PFSK-1 (cell line): ENCODE results near the gene PARN.

Source experiments
- FOXP2 ChIP-seq: optimal IDR thresholded peaks from 2 replicates; pipeline ENCODE3; 2011; ENCODE audit warnings: borderline replicate concordance, control low read depth, inconsistent platforms; ENCODE audit not compliant: insufficient read depth; ENCODE audit errors: extremely low read length, extremely low read depth
- POLR2AphosphoS5 ChIP-seq: IDR thresholded peaks from 2 replicates; pipeline ENCODE4 v1.6.1; 2012; ENCODE audit warnings: low read depth, mild to moderate bottlenecking, control low read depth, low read length, moderate library complexity
- SIN3A ChIP-seq: IDR thresholded peaks from 2 replicates; pipeline ENCODE4 v1.6.1; 2012; ENCODE audit warnings: mild to moderate bottlenecking, low read length, moderate library complexity, borderline replicate concordance; ENCODE audit not compliant: insufficient read depth
- TAF1 ChIP-seq: IDR thresholded peaks from 2 replicates; pipeline ENCODE4 v1.6.1; 2012; ENCODE audit warnings: low read length, control low read depth, borderline replicate concordance; ENCODE audit not compliant: insufficient read depth
- TF ChIP-seq, protein P1 (sequence below), 2 experiments: IDR thresholded peaks; 2 replicates each; pipeline versions ENCODE4 v1.6.1 to v1.8.0; 2011 to 2012; ENCODE audit warnings: low read depth in 2 of 2, low read length in 2 of 2, control low read depth in 1 of 2, inconsistent platforms in 1 of 2, mild to moderate bottlenecking in 1 of 2, moderate library complexity in 1 of 2; ENCODE audit not compliant: insufficient read depth in 1 of 2

The PARN gene

DNA sequence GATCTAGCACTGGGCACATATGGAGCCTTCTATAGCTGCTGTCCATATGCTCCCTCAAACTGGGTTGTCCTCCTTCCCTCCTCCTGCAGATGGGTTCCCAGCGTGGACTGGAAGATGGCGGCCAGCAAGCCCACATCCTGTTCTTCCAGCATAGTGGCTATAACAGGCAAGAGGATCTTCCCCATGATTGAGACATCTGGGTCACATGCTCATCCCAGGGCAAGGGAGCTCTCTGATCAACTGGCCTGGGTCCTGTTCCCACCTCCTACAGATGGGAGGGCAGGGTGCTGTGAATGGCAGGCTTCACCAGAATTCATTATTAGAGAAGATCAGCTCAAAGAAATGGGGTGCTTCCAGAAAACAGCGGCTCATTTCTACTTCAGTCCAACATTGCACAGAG lies 210.2 kb downstream of the PARN start:
- TF ChIP-seq, protein P1, sequence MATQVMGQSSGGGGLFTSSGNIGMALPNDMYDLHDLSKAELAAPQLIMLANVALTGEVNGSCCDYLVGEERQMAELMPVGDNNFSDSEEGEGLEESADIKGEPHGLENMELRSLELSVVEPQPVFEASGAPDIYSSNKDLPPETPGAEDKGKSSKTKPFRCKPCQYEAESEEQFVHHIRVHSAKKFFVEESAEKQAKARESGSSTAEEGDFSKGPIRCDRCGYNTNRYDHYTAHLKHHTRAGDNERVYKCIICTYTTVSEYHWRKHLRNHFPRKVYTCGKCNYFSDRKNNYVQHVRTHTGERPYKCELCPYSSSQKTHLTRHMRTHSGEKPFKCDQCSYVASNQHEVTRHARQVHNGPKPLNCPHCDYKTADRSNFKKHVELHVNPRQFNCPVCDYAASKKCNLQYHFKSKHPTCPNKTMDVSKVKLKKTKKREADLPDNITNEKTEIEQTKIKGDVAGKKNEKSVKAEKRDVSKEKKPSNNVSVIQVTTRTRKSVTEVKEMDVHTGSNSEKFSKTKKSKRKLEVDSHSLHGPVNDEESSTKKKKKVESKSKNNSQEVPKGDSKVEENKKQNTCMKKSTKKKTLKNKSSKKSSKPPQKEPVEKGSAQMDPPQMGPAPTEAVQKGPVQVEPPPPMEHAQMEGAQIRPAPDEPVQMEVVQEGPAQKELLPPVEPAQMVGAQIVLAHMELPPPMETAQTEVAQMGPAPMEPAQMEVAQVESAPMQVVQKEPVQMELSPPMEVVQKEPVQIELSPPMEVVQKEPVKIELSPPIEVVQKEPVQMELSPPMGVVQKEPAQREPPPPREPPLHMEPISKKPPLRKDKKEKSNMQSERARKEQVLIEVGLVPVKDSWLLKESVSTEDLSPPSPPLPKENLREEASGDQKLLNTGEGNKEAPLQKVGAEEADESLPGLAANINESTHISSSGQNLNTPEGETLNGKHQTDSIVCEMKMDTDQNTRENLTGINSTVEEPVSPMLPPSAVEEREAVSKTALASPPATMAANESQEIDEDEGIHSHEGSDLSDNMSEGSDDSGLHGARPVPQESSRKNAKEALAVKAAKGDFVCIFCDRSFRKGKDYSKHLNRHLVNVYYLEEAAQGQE (IDR thresholded peaks at IDR 0.05; ENCODE audit: insufficient read depth in 1 of 2, low read depth in 2 of 2, low read length in 2 of 2), result no peak
- TF ChIP-seq SIN3A (no peak), FOXP2 (no peak), TAF1 (no peak), POLR2AphosphoS5 (no peak)

DNA sequence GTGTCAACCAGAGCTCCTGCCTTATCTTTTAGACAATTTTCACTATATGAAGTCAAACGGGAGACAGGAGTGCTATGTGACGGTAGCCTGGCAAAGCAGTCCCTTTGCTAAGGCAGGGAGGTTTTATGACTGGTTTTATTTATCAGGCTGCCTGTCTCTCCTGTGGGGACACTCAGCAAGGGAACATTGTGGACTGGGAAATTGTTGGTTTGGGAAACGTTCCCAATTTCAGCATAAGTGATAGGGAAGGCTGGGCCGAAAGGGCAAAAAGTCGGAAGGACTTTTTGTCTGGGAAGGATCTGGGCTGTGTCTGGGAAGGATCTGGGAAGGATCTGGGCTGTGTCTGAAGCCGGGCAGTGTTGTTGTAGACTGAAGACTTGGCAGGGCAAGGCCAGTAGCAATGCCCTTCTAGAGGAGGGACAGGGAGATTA lies 211.2 kb downstream of the PARN start:
- TF ChIP-seq SIN3A (no peak), TAF1 (no peak), POLR2AphosphoS5 (no peak), FOXP2 (no peak)
- TF ChIP-seq, protein P1 (IDR thresholded peaks at IDR 0.05; ENCODE audit: insufficient read depth in 1 of 2, low read depth in 2 of 2, low read length in 2 of 2), result no peak

DNA sequence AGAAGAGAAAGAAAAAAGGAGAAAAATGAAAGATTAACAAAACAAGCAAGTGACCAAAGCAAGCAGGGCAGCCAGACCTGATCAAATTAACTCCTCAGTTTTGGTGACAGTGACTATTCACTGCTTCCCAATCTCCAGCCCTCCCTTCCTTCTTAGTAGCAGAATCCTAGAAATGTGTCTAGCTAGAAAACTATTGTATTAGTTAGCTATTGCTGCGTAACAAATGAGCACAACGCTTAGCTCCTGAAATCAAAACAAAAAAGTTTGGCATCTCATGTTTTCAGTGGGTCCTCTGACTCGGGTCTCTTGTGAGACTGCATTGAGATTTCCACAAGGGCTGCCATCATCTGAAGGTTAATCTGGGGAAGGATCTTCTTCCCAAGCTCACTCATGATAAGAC lies 213.9 kb downstream of the PARN start:
- TF ChIP-seq POLR2AphosphoS5 (no peak), FOXP2 (no peak), SIN3A (no peak), TAF1 (no peak)
- TF ChIP-seq, protein P1 (IDR thresholded peaks at IDR 0.05; ENCODE audit: insufficient read depth in 1 of 2, low read depth in 2 of 2, low read length in 2 of 2), result no peak

DNA sequence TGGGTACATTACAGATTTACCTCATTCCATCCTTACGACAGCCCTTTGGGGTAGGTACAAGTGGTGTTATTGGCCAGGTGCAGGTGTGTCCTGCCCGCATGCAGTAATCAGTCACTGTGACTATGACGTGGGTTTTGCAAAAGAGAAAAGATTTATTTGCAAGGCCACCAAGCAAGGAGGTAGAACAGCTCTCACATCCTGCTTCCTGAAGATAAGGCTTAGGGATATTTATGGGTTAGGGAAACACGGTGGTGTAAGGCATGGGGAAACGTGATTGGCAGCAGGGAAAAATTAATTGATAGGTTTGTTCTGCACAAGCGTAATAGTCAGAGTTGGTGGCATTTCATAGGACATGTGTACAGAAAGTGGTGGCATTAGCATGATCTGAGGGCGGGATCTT lies 214.8 kb downstream of the PARN start:
- TF ChIP-seq FOXP2, result no peak
- no peak for TF ChIP-seq TAF1
- no peak for TF ChIP-seq POLR2AphosphoS5
- TF ChIP-seq, protein P1 (IDR thresholded peaks at IDR 0.05; ENCODE audit: insufficient read depth in 1 of 2, low read depth in 2 of 2, low read length in 2 of 2), result no peak
- no peak for TF ChIP-seq SIN3A

DNA sequence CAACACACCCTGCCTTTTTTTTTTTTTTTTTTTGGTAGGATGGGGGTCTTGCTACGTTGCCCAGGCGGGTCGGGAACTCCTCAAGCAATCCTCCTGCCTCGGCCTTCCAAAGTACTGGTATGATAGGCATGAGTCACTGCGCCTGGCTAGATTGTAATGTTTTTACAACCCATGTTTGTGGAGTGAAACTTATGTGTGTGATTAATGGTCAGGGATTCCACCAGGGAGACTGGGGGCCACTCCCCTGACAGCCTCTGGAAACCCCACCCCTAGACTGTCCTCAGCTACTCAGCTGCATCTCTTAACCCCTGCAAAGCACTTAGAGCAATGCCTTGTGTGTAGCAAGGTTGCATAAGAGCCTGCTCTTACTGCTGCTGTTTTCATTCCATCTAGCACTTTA lies 220.5 kb downstream of the PARN start:
- TF ChIP-seq FOXP2 (no peak), POLR2AphosphoS5 (no peak), SIN3A (no peak), TAF1 (no peak)
- TF ChIP-seq, protein P1 (IDR thresholded peaks at IDR 0.05; ENCODE audit: insufficient read depth in 1 of 2, low read depth in 2 of 2, low read length in 2 of 2), result no peak
